Activated CD4-positive, alpha-beta T cell treated with anti-CD3 and anti-CD28 coated beads, Interleukin-2, amount 50 U/mL, for 4 hours (primary cell): ENCODE measurements around the gene APOL4.
"Not testable (repeated sequence)": the region's sequence is repeated elsewhere in the genome, so short reads cannot be mapped to it uniquely, and the experiment has no call there.

ENCODE experiments used
- DNase-seq, 2 experiments: peaks; one replicate each; pipeline ENCODE4 v3.0.0-alpha.2; 2020

APOL4 gene

GRCh38 chr22:36201630-36202319, at the start of gene APOL4:
Gene APOL4, minus strand, starts transcription at chr22:36201809. Its CDS starts 75 bp downstream, at chr22:36201734.
- no peak for DNase-seq

GRCh38 chr22:36250292-36250960, 48.8 kb upstream of the APOL4 start:
- DNase-seq, result not testable (repeated sequence)

GRCh38 chr22:36249160-36249559, 47.6 kb upstream of the APOL4 start:
- no peak for DNase-seq

- no peak for DNase-seq
These were observed 46.3 kb upstream of the APOL4 start for GRCh38 chr22:36247955-36248354.

GRCh38 chr22:36246718-36247117, 45.1 kb upstream of the APOL4 start:
- DNase-seq, result no peak

- no peak for DNase-seq
These were observed 44.3 kb upstream of the APOL4 start for GRCh38 chr22:36245805-36246356.

GRCh38 chr22:36244522-36245391, 43.1 kb upstream of the APOL4 start:
- no peak for DNase-seq

- DNase-seq, result no peak
These were observed 42.4 kb upstream of the APOL4 start for GRCh38 chr22:36243986-36244385.

GRCh38 chr22:36239401-36240171, 38.0 kb upstream of the APOL4 start, which contains the start of gene APOL2:
Gene APOL2, minus strand, starts transcription at chr22:36239527. Its CDS starts 6,365 bp downstream, at chr22:36233162.
- peak; percentile 81 to 83 for DNase-seq

- DNase-seq, result no peak
These were observed 37.5 kb upstream of the APOL4 start for GRCh38 chr22:36239150-36239400.

GRCh38 chr22:36238373-36239149, 37.0 kb upstream of the APOL4 start:
- no peak for DNase-seq

GRCh38 chr22:36237462-36238372, 36.1 kb upstream of the APOL4 start:
- no peak for DNase-seq

GRCh38 chr22:36236388-36237319, 35.0 kb upstream of the APOL4 start:
- DNase-seq, result no peak

- no peak for DNase-seq
These were observed 34.0 kb upstream of the APOL4 start for GRCh38 chr22:36235585-36235984.

GRCh38 chr22:36234919-36235318, 33.3 kb upstream of the APOL4 start:
- DNase-seq, result no peak

GRCh38 chr22:36234213-36234612, 32.6 kb upstream of the APOL4 start:
- DNase-seq, result no peak

GRCh38 chr22:36233796-36234195, 32.2 kb upstream of the APOL4 start:
- DNase-seq, result no peak

GRCh38 chr22:36232715-36233401, 31.2 kb upstream of the APOL4 start:
- DNase-seq, result no peak

GRCh38 chr22:36231051-36231450, 29.4 kb upstream of the APOL4 start:
- not testable (repeated sequence) for DNase-seq
